ENCODE results near the gene PARD6B.
"Not testable (repeated sequence)": the region's sequence is repeated elsewhere in the genome, so short reads cannot be mapped to it uniquely, and the experiment has no call there.

PARD6B gene

GRCh38 chr20:50703651-50704438 lies 27.5 kb upstream of the PARD6B start:
- not testable (repeated sequence) for DNase-seq

GRCh38 chr20:50704514-50704913 lies 26.9 kb upstream of the PARD6B start:
- no peak for DNase-seq

- DNase-seq: no peak
Measured at GRCh38 chr20:50704971-50705370, 26.4 kb upstream of the PARD6B start.

- no peak for DNase-seq
Measured at GRCh38 chr20:50708845-50709635, 22.3 kb upstream of the PARD6B start.

- DNase-seq: no peak
Measured at GRCh38 chr20:50709636-50709973, 21.8 kb upstream of the PARD6B start.

- DNase-seq: no peak
Measured at GRCh38 chr20:50710492-50711063, 20.8 kb upstream of the PARD6B start.

GRCh38 chr20:50711113-50711825 lies 20.1 kb upstream of the PARD6B start:
- DNase-seq: no peak

- DNase-seq: no peak
Measured at GRCh38 chr20:50712771-50713656, 18.4 kb upstream of the PARD6B start.

GRCh38 chr20:50713657-50714101 lies 17.7 kb upstream of the PARD6B start:
- DNase-seq: no peak

- DNase-seq: not testable (repeated sequence)
Measured at GRCh38 chr20:50714426-50714825, 17.0 kb upstream of the PARD6B start.

GRCh38 chr20:50715694-50716093 lies 15.7 kb upstream of the PARD6B start:
- no peak for DNase-seq

GRCh38 chr20:50716518-50716917 lies 14.9 kb upstream of the PARD6B start:
- no peak for DNase-seq

GRCh38 chr20:50717312-50717711 lies 14.1 kb upstream of the PARD6B start:
- DNase-seq: no peak

- DNase-seq: no peak
Measured at GRCh38 chr20:50717974-50718761, 13.2 kb upstream of the PARD6B start.

- no peak for DNase-seq
Measured at GRCh38 chr20:50719328-50719727, 12.1 kb upstream of the PARD6B start.

- no peak for DNase-seq
Measured at GRCh38 chr20:50720026-50720425, 11.4 kb upstream of the PARD6B start.

GRCh38 chr20:50720582-50720981 lies 10.8 kb upstream of the PARD6B start:
- no peak for DNase-seq

GRCh38 chr20:50721881-50722281 lies 9.5 kb upstream of the PARD6B start:
- DNase-seq: no peak

- DNase-seq: no peak
Measured at GRCh38 chr20:50722424-50723155, 8.8 kb upstream of the PARD6B start.

- no peak for DNase-seq
Measured at GRCh38 chr20:50723672-50724071, 7.7 kb upstream of the PARD6B start.
